CD4-positive, alpha-beta memory T cell (primary cell): Measurements from ENCODE around the gene SPDYE16. TPM values are rescaled to one million over a fixed set of nuclear protein-coding genes. Genes with fewer than 3 reads are reported as not detected.
"Not testable (repeated sequence)": the region's sequence is repeated elsewhere in the genome, so short reads cannot be mapped to it uniquely, and the experiment has no call there.

ENCODE experiments used
- CTCF ChIA-PET: fragments of 350-600 bp; sonication (Branson Sonifier 250); formaldehyde crosslinking; loops from one replicate; lab custom pipeline; 2021; ENCODE audit warnings: inconsistent platforms; ENCODE audit not compliant: partially characterized antibody; lab: Charles Lee
- POLR2A ChIA-PET: fragments of 350-600 bp; sonication (Branson Sonifier 250); formaldehyde crosslinking; loops from one replicate; lab custom pipeline; 2021; ENCODE audit not compliant: partially characterized antibody; lab: Charles Lee
- DNase-seq, 5 donors: peaks; one replicate each; pipeline versions ENCODE4 v3.0.0 to v3.0.0-alpha.2; 2020 to 2022; ENCODE audit warnings: mixed read lengths in 1 of 5
- H3K27ac ChIP-seq: one replicate; pipeline ENCODE4 v1.7.0; 2013; ENCODE audit warnings: low read depth, low read length
- H3K27me3 ChIP-seq: 2 replicates; pipeline ENCODE4 v1.7.0; 2013; ENCODE audit warnings: mild to moderate bottlenecking, low read length, moderate library complexity; ENCODE audit not compliant: insufficient read depth
- H3K36me3 ChIP-seq: 2 replicates; pipeline ENCODE4 v1.7.0; 2013; ENCODE audit warnings: mild to moderate bottlenecking, low read length, moderate library complexity; ENCODE audit not compliant: insufficient read depth
- H3K4me1 ChIP-seq: 2 replicates; pipeline ENCODE4 v1.7.0; 2013; ENCODE audit warnings: mild to moderate bottlenecking, low read length, moderate library complexity; ENCODE audit not compliant: insufficient read depth
- H3K4me3 ChIP-seq, 2 donors: one replicate each; pipeline ENCODE4 v1.7.0; 2013; ENCODE audit warnings: low read length in 2 of 2, mild to moderate bottlenecking in 1 of 2
- H3K9me3 ChIP-seq, 2 donors: one replicate each; pipeline ENCODE4 v1.7.0; 2013; ENCODE audit warnings: low read length in 2 of 2, control low read depth in 1 of 2; ENCODE audit not compliant: control insufficient read depth in 1 of 2
- H3K27ac Mint-ChIP-seq, 7 donors: one replicate each; pipeline ENCODE4 v1.8.0; 2020 to 2021; ENCODE audit warnings: mixed read lengths in 7 of 7, mild to moderate bottlenecking in 6 of 7, inconsistent platforms in 3 of 7, moderate library complexity in 3 of 7
- H3K27me3 Mint-ChIP-seq, 2 donors: one replicate each; pipeline ENCODE4 v1.8.0; 2020 to 2021; ENCODE audit warnings: mixed read lengths in 2 of 2
- H3K36me3 Mint-ChIP-seq, 2 donors: one replicate each; pipeline ENCODE4 v1.8.0; 2020 to 2021; ENCODE audit warnings: mixed read lengths in 2 of 2, inconsistent platforms in 1 of 2, mild to moderate bottlenecking in 1 of 2
- H3K4me1 Mint-ChIP-seq, 4 donors: one replicate each; pipeline ENCODE4 v1.8.0; 2020 to 2021; ENCODE audit warnings: mixed read lengths in 4 of 4, mild to moderate bottlenecking in 1 of 4
- H3K4me3 Mint-ChIP-seq, 8 donors: one replicate each; pipeline ENCODE4 v1.8.0; 2020 to 2021; ENCODE audit warnings: mixed read lengths in 8 of 8, mild to moderate bottlenecking in 7 of 8, moderate library complexity in 6 of 8, inconsistent platforms in 3 of 8
- H3K9me3 Mint-ChIP-seq, 8 donors: one replicate each; pipeline ENCODE4 v1.8.0; 2020 to 2021; ENCODE audit warnings: mixed read lengths in 8 of 8, mild to moderate bottlenecking in 5 of 8, inconsistent platforms in 3 of 8, moderate library complexity in 1 of 8
- intact Hi-C: fragments of 100-400 bp; cut with micrococcal nuclease; formaldehyde crosslinking; loops from one replicate; pipeline ENCODE4 v1.15.1; 2023
- polyA plus RNA-seq, 2 donors: library from polyadenylated mRNA; unstranded; fragments of 300-500 nt; fragmentation: Illumina TruSeq; gene quantifications; one replicate each; pipeline ENCODE4 v1.2.3, GENCODE V29; 2021
- total RNA-seq, 2 experiments: library from RNA; stranded (reverse); gene quantifications; one replicate each; pipeline ENCODE4 v1.2.3, GENCODE V29; 2021

Gene SPDYE16
- total and polyA plus RNA-seq, 4 experiments from 2014 or later: 0.21 to 1.1 (median 0.73) TPM; not detected in 1

DNA sequence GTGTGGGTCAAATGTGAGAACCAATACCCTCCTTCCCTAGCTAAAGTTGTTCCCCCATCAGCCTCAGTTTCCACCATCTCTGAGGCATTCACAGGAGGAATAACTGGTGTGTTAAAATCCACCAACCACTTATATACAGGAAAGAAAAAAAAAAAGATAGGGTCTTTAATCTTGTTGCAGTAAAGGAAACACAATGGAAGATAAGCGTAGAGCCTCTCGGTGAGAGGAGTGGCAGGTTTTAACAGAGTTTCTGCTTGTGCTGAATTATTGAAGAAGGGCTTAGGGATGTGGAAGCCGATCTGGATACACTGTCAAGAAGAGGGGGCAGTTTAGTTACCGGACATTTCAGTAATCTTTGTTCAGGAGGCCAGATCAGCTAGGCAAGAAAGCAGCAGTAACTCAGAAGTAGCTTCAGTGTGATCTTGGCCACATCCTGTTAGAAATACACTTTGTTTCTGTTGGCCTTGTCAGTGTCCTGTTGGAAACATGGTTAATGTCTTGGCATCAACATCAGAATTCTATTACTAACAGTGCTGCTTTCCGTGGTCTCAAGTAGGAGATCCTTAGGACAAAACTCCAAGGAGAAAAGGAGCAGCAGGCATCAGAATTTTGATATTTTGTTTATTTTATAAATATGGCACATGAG lies 40.7 kb upstream of the SPDYE16 start:
- DNase-seq: peak in 1 of 5 donors; percentile 14
- intact Hi-C loops, H3K27me3 ChIP-seq, CTCF ChIA-PET, H3K9me3 ChIP-seq, H3K4me3 ChIP-seq, H3K27ac ChIP-seq, H3K27me3 Mint-ChIP-seq, H3K36me3 Mint-ChIP-seq, H3K9me3 Mint-ChIP-seq, H3K36me3 ChIP-seq, POLR2A ChIA-PET: not testable (repeated sequence)
- peaks cover 25% of the 10 kb centered on the region for H3K4me1 ChIP-seq
- peak overlapping the region; percentile 65 to 89 (median 84) for H3K27ac Mint-ChIP-seq
- H3K4me3 Mint-ChIP-seq: peak overlapping the region in 7 of 8 donors; percentile 8 to 69 (median 67)
- H3K4me1 Mint-ChIP-seq: peaks cover 30 to 57% (median 45%) of the 10 kb centered on the region in 4 donors

DNA sequence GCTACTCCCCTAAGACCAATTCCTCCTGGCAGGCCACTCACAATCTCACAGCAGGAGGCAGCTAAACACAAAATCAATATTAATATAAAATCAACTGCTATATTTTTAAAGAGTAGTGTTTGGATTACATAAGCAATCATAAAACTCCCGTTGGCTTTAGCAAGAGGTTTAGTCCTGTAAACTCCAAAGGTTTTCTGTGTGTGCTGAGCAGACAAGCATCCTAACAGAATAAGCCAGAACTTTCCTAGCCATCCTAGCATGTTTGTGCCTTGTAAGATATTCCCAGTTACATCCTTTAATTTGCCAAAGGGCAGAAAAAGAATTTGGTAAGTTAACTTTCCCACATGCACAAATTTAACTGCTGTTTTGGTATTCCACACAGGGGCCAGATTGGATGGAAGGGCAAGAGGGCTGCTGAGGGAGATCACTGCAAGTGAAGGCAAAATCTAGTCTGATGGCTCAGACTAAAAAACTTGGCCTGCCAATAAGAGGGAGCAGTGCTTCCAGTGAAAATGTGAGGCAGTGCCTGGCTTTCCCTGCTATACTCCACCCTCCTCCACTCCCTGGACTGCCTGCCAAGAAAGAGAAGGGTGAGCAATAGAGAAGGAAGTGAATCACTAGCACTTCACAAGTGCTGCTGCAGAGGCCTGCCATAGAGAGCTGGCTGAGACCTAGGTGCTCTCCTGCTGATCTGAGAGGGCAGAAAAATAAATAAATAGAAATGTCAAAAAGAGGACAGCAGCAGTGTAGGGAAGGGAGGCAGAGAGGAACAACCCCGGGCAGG lies 39.9 kb upstream of the SPDYE16 start:
- DNase-seq, H3K27me3 Mint-ChIP-seq, H3K4me3 ChIP-seq, POLR2A ChIA-PET, H3K9me3 ChIP-seq, H3K9me3 Mint-ChIP-seq, intact Hi-C loops, H3K27me3 ChIP-seq, H3K36me3 Mint-ChIP-seq, H3K27ac ChIP-seq, H3K36me3 ChIP-seq, CTCF ChIA-PET: not testable (repeated sequence)
- peak overlapping the region in 5 of 7 donors; percentile 68 to 89 (median 84) for H3K27ac Mint-ChIP-seq
- H3K4me3 Mint-ChIP-seq: peak overlapping the region in 4 of 8 donors; percentile 32 to 62 (median 58)
- peaks cover 26 to 51% (median 40%) of the 10 kb centered on the region in 4 donors for H3K4me1 Mint-ChIP-seq
- peaks cover 20% of the 10 kb centered on the region for H3K4me1 ChIP-seq

DNA sequence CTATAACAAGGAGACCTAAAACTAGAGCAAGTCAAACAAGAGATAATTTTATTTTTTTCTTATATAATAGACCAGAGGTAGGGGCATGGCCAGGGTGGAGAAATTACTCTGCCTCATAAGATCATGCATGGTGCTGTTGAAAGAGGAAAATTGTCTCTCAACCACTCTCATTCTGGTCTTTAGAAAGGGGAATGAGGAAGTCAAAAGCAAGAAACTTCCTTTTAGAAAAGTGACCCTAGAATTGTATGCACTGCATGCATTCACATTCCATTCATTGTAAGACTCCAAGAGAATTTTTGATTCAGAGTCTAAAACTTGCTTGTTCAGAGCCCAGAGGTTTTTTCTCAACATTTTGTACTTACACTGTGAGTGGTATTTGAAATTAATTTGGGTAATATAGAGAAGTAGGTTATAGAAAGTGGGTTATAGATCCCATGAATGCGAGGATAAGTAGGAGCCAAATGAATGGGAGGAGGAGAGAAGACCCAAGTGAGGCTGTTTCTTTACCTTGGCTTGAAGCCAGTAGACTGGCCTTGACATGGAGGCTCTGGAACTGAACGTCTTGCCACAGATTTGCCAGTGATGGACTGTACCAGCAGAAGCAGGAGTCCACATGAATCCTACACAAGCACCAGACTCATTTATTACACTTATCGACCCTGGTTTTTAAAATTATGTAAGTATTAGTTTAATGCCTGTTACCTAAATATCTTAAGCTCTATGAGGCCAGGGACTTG lies 33.0 kb upstream of the SPDYE16 start:
- H3K4me3 Mint-ChIP-seq, H3K27me3 Mint-ChIP-seq, H3K27me3 ChIP-seq, CTCF ChIA-PET, H3K4me3 ChIP-seq, H3K36me3 Mint-ChIP-seq, H3K36me3 ChIP-seq, POLR2A ChIA-PET, H3K27ac ChIP-seq, H3K4me1 ChIP-seq, H3K27ac Mint-ChIP-seq, intact Hi-C loops, H3K9me3 Mint-ChIP-seq, DNase-seq, H3K4me1 Mint-ChIP-seq, H3K9me3 ChIP-seq: not testable (repeated sequence)

GRCh38 chr7:76575431-76575830 lies 32.3 kb upstream of the SPDYE16 start:
- H3K36me3 ChIP-seq, H3K27ac Mint-ChIP-seq, CTCF ChIA-PET, H3K9me3 ChIP-seq, H3K4me1 ChIP-seq, H3K27me3 Mint-ChIP-seq, POLR2A ChIA-PET, H3K4me3 ChIP-seq, H3K27me3 ChIP-seq, DNase-seq, intact Hi-C loops, H3K36me3 Mint-ChIP-seq, H3K9me3 Mint-ChIP-seq, H3K27ac ChIP-seq, H3K4me3 Mint-ChIP-seq, H3K4me1 Mint-ChIP-seq: not testable (repeated sequence)

GRCh38 chr7:76572296-76572695 lies 29.2 kb upstream of the SPDYE16 start:
- CTCF ChIA-PET, H3K9me3 ChIP-seq, H3K27ac Mint-ChIP-seq, H3K4me1 ChIP-seq, H3K36me3 ChIP-seq, DNase-seq, H3K27me3 Mint-ChIP-seq, POLR2A ChIA-PET, H3K4me1 Mint-ChIP-seq, H3K4me3 ChIP-seq, H3K9me3 Mint-ChIP-seq, H3K27ac ChIP-seq, H3K4me3 Mint-ChIP-seq, intact Hi-C loops, H3K27me3 ChIP-seq: not testable (repeated sequence)
- peaks cover 12% of the 10 kb centered on the region in 2 donors for H3K36me3 Mint-ChIP-seq

- H3K4me1 ChIP-seq, H3K27me3 ChIP-seq, H3K36me3 ChIP-seq, H3K4me3 ChIP-seq, CTCF ChIA-PET, intact Hi-C loops, POLR2A ChIA-PET, H3K27me3 Mint-ChIP-seq, H3K9me3 Mint-ChIP-seq, H3K9me3 ChIP-seq, DNase-seq, H3K27ac ChIP-seq, H3K4me3 Mint-ChIP-seq: not testable (repeated sequence)
- Mint-ChIP-seq H3K36me3 (peaks cover 12 to 18% of the 10 kb centered on the region in 2 donors), H3K4me1 (peaks cover 2 to 23% (median 8%) of the 10 kb centered on the region in 4 donors), H3K27ac (peak overlapping the region in 1 of 7 donors; percentile 9)
These were observed 27.3 kb upstream of the SPDYE16 start for GRCh38 chr7:76570324-76570775.

DNA sequence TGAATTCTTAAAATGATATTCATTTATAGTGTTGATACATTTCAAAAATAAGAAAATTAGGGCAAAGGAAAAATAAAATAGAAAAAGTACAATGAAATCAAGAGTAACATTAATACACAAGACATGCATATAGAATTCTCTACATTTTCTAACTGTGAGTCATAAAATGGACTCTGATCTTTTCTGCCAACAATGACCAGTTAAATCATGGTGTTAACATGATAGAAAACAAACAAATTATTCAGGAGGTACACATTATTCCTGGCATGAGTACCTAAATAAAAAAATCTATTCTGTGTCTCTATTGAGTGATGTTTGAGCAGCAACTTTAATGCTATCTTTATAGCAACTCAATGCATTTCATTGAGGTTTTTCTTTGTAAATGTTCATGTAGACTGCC lies 25.6 kb upstream of the SPDYE16 start:
- DNase-seq, intact Hi-C loops, H3K4me1 ChIP-seq, CTCF ChIA-PET, H3K36me3 ChIP-seq, H3K9me3 ChIP-seq, H3K27me3 ChIP-seq, H3K4me3 Mint-ChIP-seq, H3K4me3 ChIP-seq, H3K27me3 Mint-ChIP-seq, POLR2A ChIA-PET, H3K27ac Mint-ChIP-seq, H3K27ac ChIP-seq, H3K9me3 Mint-ChIP-seq: not testable (repeated sequence)
- Mint-ChIP-seq H3K36me3 (peaks cover 14 to 21% of the 10 kb centered on the region in 2 donors), H3K4me1 (peaks cover 5 to 31% (median 13%) of the 10 kb centered on the region in 4 donors)
